MM.1S (cell line): ENCODE measurements around the gene FBXL7.

ENCODE experiments used
- DNase-seq: peaks from one replicate; pipeline ENCODE4 v3.0.0-alpha.2; 2015
- H2AFZ ChIP-seq: fragments of 300-600 bp; sonication (generic); 2 replicates; pipeline ENCODE4 v1.6.0; 2016; ENCODE audit warnings: antibody characterized with exemption, low read length
- H3F3A ChIP-seq: fragments of 300-600 bp; sonication (generic); 2 replicates; pipeline ENCODE4 v1.6.1; 2016; ENCODE audit warnings: mild to moderate bottlenecking, antibody characterized with exemption, low read length, moderate library complexity, mixed read lengths; ENCODE audit not compliant: insufficient read depth
- H3K27ac ChIP-seq: fragments of 300-600 bp; sonication (generic); 2 replicates; pipeline ENCODE4 v1.5.1; 2016; ENCODE audit warnings: mild to moderate bottlenecking, low read length
- H3K27me3 ChIP-seq: fragments of 300-600 bp; sonication (generic); replicated peaks from 2 replicates; pipeline ENCODE4 v1.6.0; 2016; ENCODE audit warnings: low read length; ENCODE audit not compliant: insufficient read depth
- H3K36me3 ChIP-seq: fragments of 300-600 bp; sonication (generic); replicated peaks from 2 replicates; pipeline ENCODE4 v1.6.1; 2016; ENCODE audit warnings: mild to moderate bottlenecking, low read length, mixed read lengths; ENCODE audit not compliant: insufficient read depth
- H3K4me1 ChIP-seq: fragments of 300-600 bp; sonication (generic); 2 replicates; pipeline ENCODE4 v1.6.1; 2016; ENCODE audit warnings: low read length, mixed read lengths
- H3K4me2 ChIP-seq: fragments of 300-600 bp; sonication (generic); 2 replicates; pipeline ENCODE4 v1.6.0; 2016; ENCODE audit warnings: low read depth, low read length
- H3K4me3 ChIP-seq: fragments of 300-600 bp; sonication (generic); 2 replicates; pipeline ENCODE4 v1.5.1; 2016; ENCODE audit warnings: low read length, mixed read lengths
- H3K79me2 ChIP-seq: fragments of 300-600 bp; sonication (generic); 2 replicates; pipeline ENCODE4 v1.6.1; 2016; ENCODE audit warnings: mixed run types, low read length, mixed read lengths
- H3K9ac ChIP-seq: fragments of 300-600 bp; sonication (generic); 2 replicates; pipeline ENCODE4 v1.6.1; 2016; ENCODE audit warnings: low read length, mixed read lengths
- H3K9me2 ChIP-seq: fragments of 300-600 bp; sonication (generic); replicated peaks from 2 replicates; pipeline ENCODE4 v1.6.1; 2016; ENCODE audit warnings: mild to moderate bottlenecking, low read length, mixed read lengths; ENCODE audit not compliant: insufficient read depth
- H3K9me3 ChIP-seq: fragments of 300-600 bp; sonication (generic); replicated peaks from 2 replicates; pipeline ENCODE4 v1.6.1; 2016; ENCODE audit warnings: mild to moderate bottlenecking, low read length, mixed read lengths; ENCODE audit not compliant: insufficient read depth
- H4K20me1 ChIP-seq: fragments of 300-600 bp; sonication (generic); 2 replicates; pipeline ENCODE4 v1.6.1; 2016; ENCODE audit warnings: mild to moderate bottlenecking, low read length, moderate library complexity, mixed read lengths; ENCODE audit not compliant: insufficient read depth
- CTCF ChIP-seq: fragments of 300-600 bp; sonication (generic); IDR thresholded peaks from 2 replicates; pipeline ENCODE4 v1.5.1; 2016; ENCODE audit warnings: antibody characterized with exemption, low read length, mixed read lengths
- EZH2 ChIP-seq: fragments of 300-600 bp; sonication (generic); optimal IDR thresholded peaks from 2 replicates; pipeline ENCODE3; 2017; ENCODE audit warnings: low read depth, mild to moderate bottlenecking, antibody characterized with exemption, low read length, mixed read lengths
- EZH2phosphoT487 ChIP-seq: fragments of 300-600 bp; sonication (generic); IDR thresholded peaks from 2 replicates; pipeline ENCODE4 v1.6.1; 2018; ENCODE audit warnings: antibody characterized with exemption, low read length

FBXL7 gene

GRCh38 chr5:15539951-15540350 lies 40.0 kb downstream of the FBXL7 start:
- H3K4me1 ChIP-seq, result no peaks in the 10 kb centered on the region
- no peaks in the 10 kb centered on the region for H3K9me3 ChIP-seq
- no peak overlapping the region for H2AFZ ChIP-seq
- no peaks in the 10 kb centered on the region for H3K27me3 ChIP-seq
- H3K4me3 ChIP-seq, result no peak overlapping the region
- no peak overlapping the region for H3K4me2 ChIP-seq
- H3K36me3 ChIP-seq, result no peaks in the 10 kb centered on the region
- H3F3A ChIP-seq, result no peaks in the 10 kb centered on the region
- peaks cover 42% of the 10 kb centered on the region for H3K79me2 ChIP-seq
- no peak for TF ChIP-seq CTCF
- no peak for TF ChIP-seq EZH2phosphoT487
- no peak for TF ChIP-seq EZH2
- H4K20me1 ChIP-seq, result no peaks in the 10 kb centered on the region
- H3K9me2 ChIP-seq, result no peaks in the 10 kb centered on the region
- no peak for DNase-seq
- no peak overlapping the region for H3K27ac ChIP-seq
- H3K9ac ChIP-seq, result no peak overlapping the region

- no peak overlapping the region for H3K27ac ChIP-seq
- TF ChIP-seq EZH2 (no peak), EZH2phosphoT487 (no peak), CTCF (no peak)
- no peak overlapping the region for H3K9ac ChIP-seq
- no peaks in the 10 kb centered on the region for H4K20me1 ChIP-seq
- no peaks in the 10 kb centered on the region for H3K9me2 ChIP-seq
- no peak overlapping the region for H3K4me3 ChIP-seq
- H3K27me3 ChIP-seq, result no peaks in the 10 kb centered on the region
- no peak overlapping the region for H3K4me2 ChIP-seq
- H3F3A ChIP-seq, result no peaks in the 10 kb centered on the region
- H3K4me1 ChIP-seq, result no peaks in the 10 kb centered on the region
- H3K9me3 ChIP-seq, result no peaks in the 10 kb centered on the region
- H2AFZ ChIP-seq, result no peak overlapping the region
- peaks cover 21% of the 10 kb centered on the region for H3K79me2 ChIP-seq
- no peak for DNase-seq
- H3K36me3 ChIP-seq, result no peaks in the 10 kb centered on the region
These were observed 44.1 kb downstream of the FBXL7 start for GRCh38 chr5:15544039-15544438.

- Histone ChIP-seq H3K79me2 (peaks cover 14% of the 10 kb centered on the region; the same call in 1 of the 2 replicates), H3K36me3 (no peaks in the 10 kb centered on the region), H3K4me3 (no peak overlapping the region), H3K4me2 (no peak overlapping the region), H3K9me3 (no peaks in the 10 kb centered on the region), H3K27me3 (no peaks in the 10 kb centered on the region), H3F3A (no peaks in the 10 kb centered on the region), H2AFZ (no peak overlapping the region), H3K9ac (no peak overlapping the region), H3K27ac (no peak overlapping the region), H3K4me1 (no peaks in the 10 kb centered on the region), H3K9me2 (no peaks in the 10 kb centered on the region), H4K20me1 (no peaks in the 10 kb centered on the region)
- TF ChIP-seq EZH2phosphoT487 (no peak), CTCF (no peak), EZH2 (no peak)
- DNase-seq, result no peak
These were observed 45.1 kb downstream of the FBXL7 start for GRCh38 chr5:15545082-15545481.
